Kidney epithelial cell (primary cell): Measurements from ENCODE around the gene NPW. TPM values are rescaled to one million over a fixed set of nuclear protein-coding genes. Genes with fewer than 3 reads are reported as not detected.

ENCODE experiments used
- DNase-seq: peaks from one replicate; pipeline ENCODE4 v3.0.0-alpha.2; 2010; ENCODE audit warnings: low read depth
- H3K27me3 ChIP-seq: 2 replicates; pipeline ENCODE4 v1.6.0; 2011; ENCODE audit warnings: low read length; ENCODE audit not compliant: control insufficient read depth, insufficient read depth
- H3K36me3 ChIP-seq: 2 replicates; pipeline ENCODE4 v1.5.1; 2011; ENCODE audit warnings: low read length; ENCODE audit not compliant: control insufficient read depth, insufficient read depth
- H3K4me3 ChIP-seq: 2 replicates; pipeline ENCODE4 v1.5.1; 2011; ENCODE audit warnings: low read depth, mild to moderate bottlenecking, control low read depth, low read length
- CTCF ChIP-seq: IDR thresholded peaks from 2 replicates; pipeline ENCODE4 v1.5.1; 2011; ENCODE audit warnings: mild to moderate bottlenecking, moderate library complexity, low read length, control low read depth, inconsistent platforms; ENCODE audit not compliant: insufficient read depth, poor library complexity, severe bottlenecking
- total RNA-seq: library from RNA; depleted of rRNA; stranded (reverse); fragments of >200 nt; gene quantifications from 2 replicates; pipeline ENCODE4 v1.2.3, GENCODE V29; 2015

NPW gene
- total RNA-seq, 1 donor from 2014 or later = not detected

- DNase-seq = peak; percentile 42
- peak overlapping the region; percentile 33 for H3K4me3 ChIP-seq
These were observed 27.5 kb upstream of the NPW start for GRCh38 chr16:1991948-1992703.

GRCh38 chr16:1992704-1993317 is 26.8 kb upstream of the NPW start:
- no peak for TF ChIP-seq CTCF
- H3K4me3 ChIP-seq = no peak overlapping the region
- H3K36me3 ChIP-seq = no peaks in the 10 kb centered on the region
- peaks cover 29% of the 10 kb centered on the region for H3K27me3 ChIP-seq
- no peak for DNase-seq

More at GRCh38 chr16:1991948-1992703, 27.5 kb upstream of the NPW start:
- peaks cover 29% of the 10 kb centered on the region for H3K27me3 ChIP-seq
- no peak for TF ChIP-seq CTCF
- no peaks in the 10 kb centered on the region for H3K36me3 ChIP-seq

GRCh38 chr16:1993731-1994131 is 25.9 kb upstream of the NPW start:
- H3K4me3 ChIP-seq = no peak overlapping the region
- no peaks in the 10 kb centered on the region for H3K36me3 ChIP-seq
- DNase-seq = peak; percentile 51
- peaks cover 25% of the 10 kb centered on the region for H3K27me3 ChIP-seq
- TF ChIP-seq CTCF = no peak

GRCh38 chr16:1997494-1998359 is 21.9 kb upstream of the NPW start:
- Histone ChIP-seq H3K27me3 (no peaks in the 10 kb centered on the region), H3K4me3 (no peak overlapping the region), H3K36me3 (peaks cover 2% of the 10 kb centered on the region)
- no peak for DNase-seq
- TF ChIP-seq CTCF = no peak

GRCh38 chr16:1998360-1998835 is 21.2 kb upstream of the NPW start:
- DNase-seq = no peak

More at GRCh38 chr16:1998360-1998835, 21.2 kb upstream of the NPW start:
- no peak for TF ChIP-seq CTCF
- Histone ChIP-seq H3K36me3 (peaks cover 2% of the 10 kb centered on the region), H3K4me3 (no peak overlapping the region), H3K27me3 (no peaks in the 10 kb centered on the region)
